Stimulated activated CD4-positive, alpha-beta T cell treated with anti-CD3 and anti-CD28 coated beads, TNF-alpha, amount 100 ng/mL, for 24 hours (primary cell): Measurements from ENCODE around the gene MAN1C1.

Experiments
- DNase-seq, 3 experiments: peaks; one replicate each; pipeline ENCODE4 v3.0.0-alpha.2; 2020; ENCODE audit warnings: low read depth in 3 of 3

MAN1C1 gene

GRCh38 chr1:25817840-25818501 is 201.4 kb downstream of the MAN1C1 start:
- no peak for DNase-seq

- DNase-seq = no peak
These were observed 202.0 kb downstream of the MAN1C1 start for GRCh38 chr1:25818569-25818968.

- DNase-seq = peak; percentile 84 to 95 (median 89)
These were observed 203.1 kb downstream of the MAN1C1 start, which contains the start of gene MTFR1L for GRCh38 chr1:25819491-25820246. Gene MTFR1L (plus strand): TSS chr1:25819954. CDS start chr1:25823105, 3,151 bp downstream.

GRCh38 chr1:25820247-25821111 is 203.9 kb downstream of the MAN1C1 start:
- DNase-seq = peak in 2 of 3 experiments; percentile 43 to 60

GRCh38 chr1:25821112-25821476 is 204.5 kb downstream of the MAN1C1 start:
- DNase-seq = no peak

GRCh38 chr1:25821630-25822091 is 205.1 kb downstream of the MAN1C1 start:
- DNase-seq = no peak

- DNase-seq = no peak
These were observed 209.0 kb downstream of the MAN1C1 start for GRCh38 chr1:25825605-25826004.

- DNase-seq = no peak
These were observed 210.0 kb downstream of the MAN1C1 start for GRCh38 chr1:25826571-25826970.

GRCh38 chr1:25828491-25828890 is 211.9 kb downstream of the MAN1C1 start:
- no peak for DNase-seq

- no peak for DNase-seq
These were observed 212.5 kb downstream of the MAN1C1 start for GRCh38 chr1:25829046-25829445.

- DNase-seq = no peak
These were observed 215.1 kb downstream of the MAN1C1 start for GRCh38 chr1:25831569-25832196.

GRCh38 chr1:25832336-25833037 is 215.9 kb downstream of the MAN1C1 start:
- no peak for DNase-seq

GRCh38 chr1:25833158-25833557 is 216.6 kb downstream of the MAN1C1 start:
- no peak for DNase-seq
